NCI-H1417 treated with DMSO at 0.1 percent for 48 hours (cell line): ENCODE measurements around the gene SIAH1.
"Not testable (repeated sequence)": the region's sequence is repeated elsewhere in the genome, so short reads cannot be mapped to it uniquely, and the experiment has no call there.

Experiments
- DNase-seq: peaks from one replicate; lab custom pipeline; 2025; lab: John Stamatoyannopoulos, UW

Gene SIAH1

DNA sequence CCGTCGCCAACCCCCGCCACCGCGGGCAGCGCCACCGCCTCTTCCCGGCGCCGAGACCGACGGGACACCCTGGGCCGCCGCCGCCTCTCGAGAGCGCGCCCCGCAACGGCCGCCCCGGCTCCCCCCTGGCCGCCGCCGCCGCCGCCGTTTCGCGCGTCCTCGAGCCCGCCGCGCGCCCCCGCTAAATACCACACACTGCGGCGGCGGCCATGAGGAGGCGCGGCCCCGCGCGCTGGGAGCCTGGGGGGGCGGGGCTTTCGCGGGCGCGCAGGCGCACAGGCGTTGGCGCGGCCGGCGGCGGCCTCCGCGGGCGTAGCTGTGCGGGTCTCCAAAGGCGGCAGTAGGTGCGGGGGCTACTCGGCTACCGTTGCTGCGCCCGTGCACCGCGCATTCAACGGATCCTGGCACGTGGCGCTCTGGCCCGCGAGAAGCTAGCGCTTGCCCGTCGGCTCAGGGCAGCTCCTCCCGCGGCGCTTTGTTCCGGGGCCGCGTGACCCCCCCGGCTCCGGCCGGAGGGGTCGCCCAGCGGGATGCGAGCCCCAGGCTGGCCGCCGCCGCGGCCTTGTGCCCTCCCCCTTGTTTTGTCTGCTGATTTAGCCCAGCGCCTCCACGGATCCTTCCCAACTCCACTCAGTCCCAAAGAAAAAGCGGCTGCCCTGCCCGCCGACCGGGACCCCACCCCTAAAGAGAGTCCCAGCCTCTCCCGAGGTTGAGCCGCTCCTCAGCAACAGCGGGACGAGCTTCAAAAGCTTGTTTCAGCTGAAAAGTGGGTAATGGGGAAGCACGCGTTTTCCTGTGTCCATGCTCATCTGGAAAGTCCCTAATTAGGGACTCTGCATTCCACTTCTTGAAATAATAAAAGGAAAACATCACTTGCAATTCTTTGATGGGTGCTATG is at the start of gene SIAH1:
Gene SIAH1 (minus strand): TSS at position 161 of the 898 bp plus-strand sequence. CDS start 22,985 bp downstream, outside the sequence.
- DNase-seq, result no peak

DNA sequence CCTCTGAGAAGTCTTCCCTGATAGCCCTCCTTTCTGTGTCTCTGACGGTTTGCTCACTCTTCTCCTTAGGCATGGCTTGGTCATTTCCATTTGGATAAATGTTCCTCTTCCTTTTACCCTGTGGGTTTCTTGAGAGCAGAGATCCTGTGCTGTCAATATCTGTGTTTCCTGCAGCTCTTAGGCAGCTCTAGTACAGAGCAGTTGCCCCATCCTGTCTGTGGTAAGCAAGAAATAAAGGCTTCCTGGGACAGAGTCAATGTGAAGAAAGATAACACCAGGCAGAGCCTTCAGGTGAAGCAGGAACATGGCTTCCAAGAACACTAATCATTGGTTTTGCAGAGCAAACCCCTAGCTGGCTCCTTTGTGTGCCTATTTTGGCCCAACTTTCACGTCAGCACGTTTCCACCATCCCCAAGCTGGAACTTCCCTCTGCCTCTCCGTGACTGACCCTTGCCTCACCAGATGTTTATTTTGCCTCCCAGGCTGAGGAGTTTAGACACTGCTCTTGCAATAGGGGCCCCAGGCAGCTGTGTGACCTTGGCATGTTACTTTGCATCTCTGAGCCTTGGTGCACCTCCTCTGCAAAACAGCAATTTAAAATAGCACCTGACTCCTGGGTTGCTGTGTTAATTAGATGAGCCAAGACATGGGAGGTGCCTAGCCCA is 49.6 kb upstream of the SIAH1 start:
- no peak for DNase-seq

DNA sequence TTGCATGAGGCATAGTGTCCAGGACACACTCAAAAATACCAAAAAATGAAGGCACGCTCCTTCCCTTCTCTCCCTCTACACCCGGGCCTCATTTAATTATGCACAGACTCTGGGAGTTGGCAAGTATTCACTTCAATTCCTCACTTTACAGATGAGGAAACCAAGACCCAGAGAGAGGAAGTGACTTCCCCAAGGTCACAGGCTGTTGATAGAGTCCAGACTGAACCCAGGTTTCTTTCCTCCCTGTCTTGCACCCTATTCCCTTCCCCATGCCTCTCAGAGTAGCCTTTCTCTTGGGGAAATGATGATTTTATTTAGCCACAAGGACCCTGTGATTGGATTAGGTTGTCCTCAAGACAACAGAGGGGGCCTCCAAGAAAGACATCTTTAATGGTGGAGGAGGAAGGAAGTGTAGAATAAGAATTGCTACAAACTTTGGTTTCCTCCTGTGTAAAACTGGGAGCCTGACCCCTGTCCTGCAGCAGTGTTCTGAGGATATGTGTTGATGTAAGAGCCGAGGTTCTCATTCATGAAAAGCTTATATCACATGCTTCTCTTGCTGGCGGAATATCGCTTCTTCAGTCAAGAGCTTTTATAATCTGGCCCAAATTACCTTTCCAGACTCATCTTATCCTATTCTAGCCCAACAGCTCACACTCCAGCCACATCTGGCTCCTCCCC is 48.8 kb upstream of the SIAH1 start:
- DNase-seq, result no peak

- DNase-seq, result no peak
Observed at GRCh38 chr16:48433116-48433849, 48.1 kb upstream of the SIAH1 start.

GRCh38 chr16:48432136-48432535 is 46.9 kb upstream of the SIAH1 start:
- no peak for DNase-seq

- no peak for DNase-seq
Observed at GRCh38 chr16:48430890-48431289, 45.7 kb upstream of the SIAH1 start.

DNA sequence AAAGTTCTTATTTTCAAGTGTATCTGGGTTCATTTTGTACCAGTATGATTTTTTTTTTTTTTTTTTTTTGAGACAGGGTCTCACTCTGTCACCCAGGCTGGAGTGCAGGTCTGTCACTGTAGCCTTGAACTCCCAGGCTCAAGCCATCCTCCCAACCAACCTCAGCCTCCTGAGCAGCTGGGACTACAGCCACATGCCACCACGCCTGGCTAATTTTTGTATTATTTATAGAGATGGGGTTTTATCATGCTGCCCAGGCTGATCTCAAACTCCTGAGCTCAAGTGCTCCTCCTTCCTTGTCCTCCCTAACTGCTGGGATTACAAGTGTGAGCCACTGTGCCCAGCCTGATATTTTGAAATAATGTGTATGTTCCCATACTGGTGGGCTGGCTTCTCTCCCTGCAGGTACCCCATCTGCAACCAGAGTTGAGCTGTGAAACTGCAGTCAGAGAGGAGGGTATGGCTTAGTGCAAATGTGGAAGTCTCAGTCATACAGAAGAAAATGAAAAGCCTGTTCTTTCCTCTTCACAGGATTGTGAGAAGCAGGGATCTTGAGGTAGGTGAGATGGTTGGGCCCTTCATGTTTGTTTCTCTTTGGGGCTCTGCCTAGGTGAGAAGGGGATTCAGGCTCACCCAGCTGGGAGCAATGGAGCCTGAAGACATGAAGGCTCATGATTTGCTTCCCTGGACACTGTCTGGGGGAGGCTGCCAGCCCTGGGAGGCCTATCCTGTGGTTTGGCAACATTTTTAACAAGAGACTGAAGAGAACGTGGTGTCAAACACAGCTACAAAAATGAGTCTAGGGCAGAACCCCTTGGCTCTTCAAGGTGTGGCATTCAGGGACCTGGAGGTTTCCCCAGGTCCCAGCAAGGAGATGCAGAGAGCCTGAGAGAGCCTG is 41.3 kb upstream of the SIAH1 start:
- DNase-seq, result no peak

DNA sequence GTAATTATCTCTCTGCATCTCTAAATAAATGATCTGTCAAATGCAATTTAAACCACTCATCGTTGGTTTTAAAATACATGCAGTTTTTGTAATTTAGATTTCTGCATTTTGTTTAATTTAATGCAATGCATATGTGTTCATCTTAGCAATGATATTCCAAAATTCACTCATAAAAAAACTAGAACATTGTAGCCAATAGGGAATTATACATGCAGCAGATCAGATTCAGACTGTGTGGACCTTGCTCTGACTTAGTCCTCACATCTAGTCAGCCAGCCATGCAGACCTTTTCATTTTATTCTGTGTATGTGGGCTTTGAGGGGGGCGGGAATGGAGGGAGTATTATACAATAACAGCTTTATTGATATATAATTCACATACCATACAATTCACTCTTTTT is 37.3 kb upstream of the SIAH1 start:
- no peak for DNase-seq

GRCh38 chr16:48421741-48422140 is 36.5 kb upstream of the SIAH1 start:
- DNase-seq, result no peak

- no peak for DNase-seq
Observed at GRCh38 chr16:48420437-48420836, 35.2 kb upstream of the SIAH1 start.

DNA sequence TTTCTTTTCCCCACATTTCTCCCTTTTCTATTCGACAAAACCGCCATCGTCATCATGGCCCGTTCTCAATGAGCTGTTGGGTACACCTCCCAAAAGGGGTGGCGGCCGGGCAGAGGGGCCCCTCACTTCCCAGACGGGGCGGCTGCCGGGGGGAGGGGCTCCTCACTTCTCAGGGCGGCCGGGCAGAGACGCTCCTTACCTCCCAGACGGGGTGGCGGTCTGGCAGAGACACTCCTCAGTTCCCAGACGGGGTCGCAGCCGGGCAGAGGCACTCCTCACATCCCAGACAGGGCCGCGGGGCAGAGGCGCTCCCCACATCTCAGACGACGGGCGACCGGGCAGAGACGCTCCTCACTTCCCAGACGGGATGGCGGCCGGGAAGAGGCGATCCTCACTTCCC is 31.4 kb upstream of the SIAH1 start:
- not testable (repeated sequence) for DNase-seq

GRCh38 chr16:48413272-48413671 is 28.1 kb upstream of the SIAH1 start:
- no peak for DNase-seq

- DNase-seq, result no peak
Observed at GRCh38 chr16:48409839-48410632, 24.8 kb upstream of the SIAH1 start.

DNA sequence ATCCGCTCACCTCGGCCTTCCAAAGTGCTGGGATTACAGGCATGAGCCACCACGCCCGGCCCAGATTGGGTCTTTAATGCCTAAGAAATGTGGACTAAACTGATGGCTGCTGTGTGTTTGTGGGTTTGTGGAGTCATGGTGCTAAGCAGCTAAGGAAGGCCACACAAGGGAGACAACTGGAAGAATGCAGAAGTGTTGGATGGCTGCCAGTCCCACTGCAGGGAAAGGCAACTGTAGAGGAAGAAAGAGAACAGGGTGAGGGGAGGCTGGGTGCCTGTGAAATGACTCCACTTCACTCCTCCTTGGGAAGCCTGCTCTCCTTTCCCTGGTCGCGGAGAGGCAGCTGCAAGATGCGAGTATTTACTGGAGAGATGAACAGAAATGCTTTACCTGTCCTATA is 23.5 kb upstream of the SIAH1 start:
- DNase-seq, result no peak

DNA sequence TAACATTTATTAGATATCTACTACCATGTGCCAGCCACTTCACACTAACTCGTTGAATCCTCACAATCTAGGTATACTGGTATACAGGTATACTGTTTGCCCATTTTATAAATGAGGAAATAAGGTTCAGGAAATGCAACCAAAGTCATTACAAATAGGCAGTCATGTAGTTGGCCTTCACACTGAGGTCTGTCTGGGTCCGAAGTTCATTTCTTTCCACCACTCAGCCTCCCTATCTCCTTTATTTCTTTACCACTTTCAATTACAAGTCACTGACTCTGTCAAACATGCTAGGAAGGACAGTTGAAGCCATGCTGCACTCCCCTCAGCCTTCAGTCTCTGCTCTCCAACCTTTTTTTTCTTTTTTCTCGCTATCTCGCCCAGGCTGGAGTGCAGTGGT is 20.7 kb upstream of the SIAH1 start:
- DNase-seq, result no peak

GRCh38 chr16:48405153-48405552 is 19.9 kb upstream of the SIAH1 start:
- no peak for DNase-seq

- not testable (repeated sequence) for DNase-seq
Observed at GRCh38 chr16:48402547-48402946, 17.3 kb upstream of the SIAH1 start.

GRCh38 chr16:48395375-48395774 is 10.2 kb upstream of the SIAH1 start:
- DNase-seq, result no peak

DNA sequence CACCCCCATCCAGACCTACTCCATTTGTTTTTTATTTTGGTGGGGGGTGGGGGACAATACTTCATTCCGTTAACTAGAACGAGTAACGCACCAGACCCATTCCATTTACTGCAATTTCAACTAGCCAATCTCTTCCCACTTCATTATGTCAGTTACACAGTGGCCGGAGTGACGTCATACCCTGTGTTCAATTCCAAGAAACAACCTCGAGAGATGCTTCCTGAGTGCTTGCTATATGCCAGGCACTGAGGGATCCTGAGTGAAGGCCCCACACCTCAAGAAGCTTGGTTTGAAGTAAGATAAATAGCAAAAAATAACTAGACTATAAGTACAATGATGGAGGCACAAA is 9.1 kb upstream of the SIAH1 start:
- no peak for DNase-seq
